Epithelial cell of esophagus (primary cell): Measurements from ENCODE around the gene SLC6A13.

ENCODE experiments used
- DNase-seq: peaks from one replicate; pipeline ENCODE4 v3.0.0; 2010; ENCODE audit warnings: low read depth
- H3K4me3 ChIP-seq: 2 replicates; pipeline ENCODE4 v1.5.1; 2011; ENCODE audit warnings: mild to moderate bottlenecking, low read length, control low read depth
- CTCF ChIP-seq: IDR thresholded peaks from 2 replicates; pipeline ENCODE4 v1.5.1; 2011; ENCODE audit warnings: low read depth, mild to moderate bottlenecking, low read length, control low read depth, inconsistent platforms; ENCODE audit not compliant: insufficient read depth; ENCODE audit errors: missing control alignments

SLC6A13 gene

GRCh38 chr12:179131-179884 is 83.3 kb downstream of the SLC6A13 start:
- DNase-seq: no peak
- no peak for TF ChIP-seq CTCF

GRCh38 chr12:178829-179109 is 83.9 kb downstream of the SLC6A13 start:
- DNase-seq: no peak
- TF ChIP-seq CTCF: no peak
- H3K4me3 ChIP-seq: no peak overlapping the region

More at GRCh38 chr12:179131-179884, 83.3 kb downstream of the SLC6A13 start:
- H3K4me3 ChIP-seq: no peak overlapping the region

GRCh38 chr12:177980-178828 is 84.4 kb downstream of the SLC6A13 start:
- DNase-seq: no peak
- no peak for TF ChIP-seq CTCF
- no peak overlapping the region for H3K4me3 ChIP-seq

GRCh38 chr12:177336-177979 is 85.2 kb downstream of the SLC6A13 start:
- no peak for DNase-seq
- no peak for TF ChIP-seq CTCF
- H3K4me3 ChIP-seq: no peak overlapping the region

GRCh38 chr12:176321-177181 is 86.1 kb downstream of the SLC6A13 start:
- no peak overlapping the region for H3K4me3 ChIP-seq
- no peak for DNase-seq
- TF ChIP-seq CTCF: no peak

- TF ChIP-seq CTCF: no peak
- DNase-seq: no peak
- no peak overlapping the region for H3K4me3 ChIP-seq
Measured at GRCh38 chr12:175759-176158, 86.9 kb downstream of the SLC6A13 start.
